Kidney (tissue), 14 donors: Measurements from ENCODE around the gene FPR1. TPM values are rescaled to one million over a fixed set of nuclear protein-coding genes. Genes with fewer than 3 reads are reported as not detected.
A peak's percentile ranks its signal among the peaks of the same experiment; 100 is the strongest.

Source experiments
- DNase-seq, 5 donors: peaks; one replicate each; pipeline ENCODE4 v3.0.0-alpha.2; 2013 to 2020
- FAIRE-seq: peaks from 2 replicates; lab custom pipeline; 2012; peaks lifted over from hg19 to GRCh38; lab: Jason Lieb, UNC
- H3K27ac ChIP-seq, 2 donors: one replicate each; pipeline ENCODE4 v1.7.0; 2013; ENCODE audit warnings: low read depth in 2 of 2, low read length in 2 of 2, inconsistent platforms in 1 of 2
- H3K27me3 ChIP-seq: one replicate; pipeline ENCODE4 v1.7.1; 2013; ENCODE audit warnings: low read length, inconsistent platforms; ENCODE audit not compliant: control insufficient read depth, insufficient read depth
- H3K36me3 ChIP-seq, 3 donors: one replicate each; pipeline versions ENCODE4 v1.7.0 to v1.7.1; 2013; ENCODE audit warnings: low read length in 3 of 3, control low read depth in 1 of 3, inconsistent platforms in 1 of 3; ENCODE audit not compliant: insufficient read depth in 3 of 3, control insufficient read depth in 2 of 3
- H3K4me1 ChIP-seq, 3 donors: one replicate each; pipeline versions ENCODE4 v1.7.0 to v1.7.1; 2013; ENCODE audit warnings: low read length in 3 of 3, inconsistent platforms in 1 of 3, low read depth in 1 of 3; ENCODE audit not compliant: control insufficient read depth in 2 of 3, insufficient read depth in 2 of 3
- H3K4me3 ChIP-seq, 3 donors: one replicate each; pipeline versions ENCODE4 v1.7.0 to v1.8.1; 2013; ENCODE audit warnings: low read length in 3 of 3, control low read depth in 1 of 3, inconsistent platforms in 1 of 3
- H3K9ac ChIP-seq, 3 donors: one replicate each; pipeline versions ENCODE4 v1.7.0 to v1.7.1; 2013; ENCODE audit warnings: low read length in 3 of 3, control low read depth in 1 of 3, inconsistent platforms in 1 of 3
- H3K9me3 ChIP-seq, 3 donors: one replicate each; pipeline versions ENCODE4 v1.7.0 to v1.7.1; 2013; ENCODE audit warnings: low read length in 3 of 3, control low read depth in 1 of 3, inconsistent platforms in 1 of 3; ENCODE audit not compliant: control insufficient read depth in 2 of 3, insufficient read depth in 1 of 3
- CTCF ChIP-seq: IDR thresholded peaks from 3 replicates; pipeline ENCODE4 v1.5.1; 2012; ENCODE audit warnings: mild to moderate bottlenecking, moderate library complexity, borderline replicate concordance; ENCODE audit not compliant: insufficient read depth; ENCODE audit errors: extremely low read depth
- intact Hi-C: fragments of 100-400 bp; cut with DNase I; formaldehyde crosslinking; loops from one replicate; pipeline ENCODE4 v1.11.1; 2022
- polyA plus RNA-seq: library from polyadenylated mRNA; stranded (reverse); fragments of 350-450 nt; fragmentation: Illumina TruSeq; extraction: RNeasy Lipid Tissue Mini Kit (QIAGEN cat#74804); gene quantifications from one replicate; pipeline ENCODE4 v1.2.3, GENCODE V29; 2014; ENCODE audit warnings: low read depth, low replicate concordance; ENCODE audit not compliant: insufficient read depth
- total RNA-seq: library from RNA; stranded (reverse); fragmentation: NEBNext Ultra II Directional; extraction: Animal tissue kit (Norgen Biotek cat#: 25700); gene quantifications from one replicate; pipeline ENCODE4 v1.2.1, GENCODE V29; 2021
- donor health status: control.
- donor health status: control.
- donor health status: control.
- donor health status: control.
- donor health status: control.
- donor health status: DM: yes; HTN: yes; CAD: no.
- donor health status: Normal renal cell carcinoma (clear cell type).

Gene FPR1
- total and polyA plus RNA-seq, 2 donors from 2014 or later, result 2.2 to 16.6 TPM

DNA sequence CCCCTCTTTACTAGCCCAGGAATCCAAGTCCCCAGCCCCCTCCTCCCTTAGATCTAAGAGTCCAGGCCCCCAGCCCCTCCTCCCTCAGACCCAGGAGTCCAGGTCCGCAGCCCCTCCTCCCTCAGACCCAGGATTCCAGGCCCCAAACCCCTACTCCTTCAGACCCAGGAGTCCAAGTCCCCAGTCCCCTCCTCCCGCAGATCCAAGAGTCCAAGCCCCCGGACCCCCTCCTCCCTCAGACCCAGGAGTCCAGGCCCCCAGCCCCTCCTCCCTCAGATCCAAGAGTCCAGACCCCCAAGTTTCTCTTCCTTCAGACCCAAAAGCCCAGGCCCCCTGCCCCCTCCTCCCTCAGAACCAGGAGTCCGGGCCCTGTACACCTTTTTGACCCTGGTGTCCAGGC, 47.1 kb downstream of the FPR1 start:
- Histone ChIP-seq H3K4me3 (peak overlapping the region; percentile 67 to 91 (median 80)), H3K27ac (peak overlapping the region; percentile 92 to 93), H3K27me3 (no peaks in the 10 kb centered on the region), H3K9me3 (no peaks in the 10 kb centered on the region), H3K36me3 (peaks cover 2 to 7% (median 4%) of the 10 kb centered on the region in 3 donors), H3K4me1 (peaks cover 0 to 14% (median 7%) of the 10 kb centered on the region in 3 donors), H3K9ac (peak overlapping the region; percentile 11 to 98 (median 71))
- DNase-seq (no peak), FAIRE-seq (no peak)
- intact Hi-C loops, result no loop called here
- no peak for TF ChIP-seq CTCF

- no peak for FAIRE-seq
- peak; percentile 26 for TF ChIP-seq CTCF
Observed at GRCh38 chr19:51703575-51704515, 47.8 kb downstream of the FPR1 start.

GRCh38 chr19:51702825-51703574, 48.7 kb downstream of the FPR1 start:
- no peak for FAIRE-seq
- Histone ChIP-seq H3K9me3 (no peaks in the 10 kb centered on the region), H3K9ac (peak overlapping the region in 1 of 3 donors; percentile 98), H3K4me1 (peaks cover 0 to 14% (median 7%) of the 10 kb centered on the region in 3 donors), H3K36me3 (peaks cover 11 to 19% (median 12%) of the 10 kb centered on the region in 3 donors), H3K27me3 (no peaks in the 10 kb centered on the region), H3K4me3 (peak overlapping the region in 2 of 3 donors; percentile 16 to 91), H3K27ac (peak overlapping the region; percentile 92 to 93)
- intact Hi-C loops, result no loop called here
- peak; percentile 47 to 87 (median 63) for DNase-seq
- TF ChIP-seq CTCF, result no peak

More at GRCh38 chr19:51703575-51704515, 47.8 kb downstream of the FPR1 start:
- Histone ChIP-seq H3K36me3 (peaks cover 5 to 12% (median 8%) of the 10 kb centered on the region in 3 donors), H3K4me3 (peak overlapping the region; percentile 67 to 91 (median 80)), H3K27me3 (no peaks in the 10 kb centered on the region), H3K27ac (peak overlapping the region; percentile 92 to 93), H3K9ac (peak overlapping the region; percentile 11 to 98 (median 71)), H3K9me3 (no peaks in the 10 kb centered on the region), H3K4me1 (peaks cover 0 to 14% (median 7%) of the 10 kb centered on the region in 3 donors)
- intact Hi-C loops, result no loop called here
- DNase-seq, result peak; percentile 96 to 99 (median 98)
